ENCODE measurements around the gene SOCS3.

DNA sequence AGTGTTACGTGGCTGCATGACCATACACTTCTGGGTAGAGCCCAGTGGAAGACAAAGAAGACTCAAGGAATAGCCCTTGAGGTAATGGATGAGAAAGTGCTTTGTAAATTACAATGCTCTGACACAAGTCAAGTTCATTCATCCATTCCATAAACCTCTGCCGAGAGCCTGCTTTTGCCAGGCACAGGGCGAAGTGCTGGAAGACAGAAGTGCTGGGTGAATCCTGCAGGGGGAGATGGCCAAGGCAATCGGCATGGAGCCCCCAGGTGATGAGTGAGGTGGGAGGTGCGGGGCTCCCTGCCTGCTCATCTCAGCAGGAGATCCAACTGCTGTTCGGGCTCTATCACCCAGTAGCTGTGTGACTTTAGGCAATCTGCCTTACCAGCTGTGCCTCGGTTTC lies 2.8 kb upstream of the SOCS3 start:
- TF ChIP-seq, protein P1, sequence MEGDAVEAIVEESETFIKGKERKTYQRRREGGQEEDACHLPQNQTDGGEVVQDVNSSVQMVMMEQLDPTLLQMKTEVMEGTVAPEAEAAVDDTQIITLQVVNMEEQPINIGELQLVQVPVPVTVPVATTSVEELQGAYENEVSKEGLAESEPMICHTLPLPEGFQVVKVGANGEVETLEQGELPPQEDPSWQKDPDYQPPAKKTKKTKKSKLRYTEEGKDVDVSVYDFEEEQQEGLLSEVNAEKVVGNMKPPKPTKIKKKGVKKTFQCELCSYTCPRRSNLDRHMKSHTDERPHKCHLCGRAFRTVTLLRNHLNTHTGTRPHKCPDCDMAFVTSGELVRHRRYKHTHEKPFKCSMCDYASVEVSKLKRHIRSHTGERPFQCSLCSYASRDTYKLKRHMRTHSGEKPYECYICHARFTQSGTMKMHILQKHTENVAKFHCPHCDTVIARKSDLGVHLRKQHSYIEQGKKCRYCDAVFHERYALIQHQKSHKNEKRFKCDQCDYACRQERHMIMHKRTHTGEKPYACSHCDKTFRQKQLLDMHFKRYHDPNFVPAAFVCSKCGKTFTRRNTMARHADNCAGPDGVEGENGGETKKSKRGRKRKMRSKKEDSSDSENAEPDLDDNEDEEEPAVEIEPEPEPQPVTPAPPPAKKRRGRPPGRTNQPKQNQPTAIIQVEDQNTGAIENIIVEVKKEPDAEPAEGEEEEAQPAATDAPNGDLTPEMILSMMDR (conservative IDR thresholded peaks at IDR 0.05; ENCODE audit: low read depth, low read length) = no peak; the same call in 1 of the 2 replicates
- TF ChIP-seq EZH2 (IDR thresholded peaks at IDR 0.05; ENCODE audit: low read length, unreplicated experiment) (no peak), EZH2phosphoT487 (IDR thresholded peaks at IDR 0.05; ENCODE audit: borderline replicate concordance, low read length) (no peak)

All from PC-3 (cell line).